RWPE2 (cell line): Measurements from ENCODE around the gene SPCS2.

Experiments
- ATAC-seq: fragments of 200-7000 bp; cut with Tn5 transposase; 3 replicates; pipeline ENCODE4 v1.9.1; 2021; ENCODE audit warnings: low read depth
- DNase-seq: peaks from one replicate; pipeline ENCODE4 v3.0.0-alpha.2; 2020; ENCODE audit warnings: low spot score
- H3K27ac ChIP-seq: fragments of 450-650 bp; 2 replicates; pipeline ENCODE4 v1.5.1; 2017; ENCODE audit warnings: mild to moderate bottlenecking; ENCODE audit not compliant: poor library complexity, severe bottlenecking
- H3K27me3 ChIP-seq: fragments of 250-450 bp; sonication (Bioruptor Pico); 2 replicates; pipeline ENCODE4 v1.5.1; 2021; ENCODE audit warnings: mild to moderate bottlenecking, moderate library complexity; ENCODE audit not compliant: insufficient read depth, poor library complexity, severe bottlenecking
- H3K36me3 ChIP-seq: fragments of 250-450 bp; sonication (Bioruptor Pico); 2 replicates; pipeline ENCODE4 v1.5.1; 2020; ENCODE audit warnings: low read depth, mild to moderate bottlenecking, moderate library complexity
- H3K4me1 ChIP-seq: fragments of 250-450 bp; sonication (Bioruptor Pico); 2 replicates; pipeline ENCODE4 v1.5.1; 2021; ENCODE audit warnings: mild to moderate bottlenecking, moderate library complexity; ENCODE audit not compliant: insufficient read depth, poor library complexity, severe bottlenecking
- H3K4me3 ChIP-seq: fragments of 250-450 bp; sonication (Bioruptor Pico); 2 replicates; pipeline ENCODE4 v1.5.1; 2021; ENCODE audit warnings: mild to moderate bottlenecking, moderate library complexity; ENCODE audit not compliant: severe bottlenecking
- H3K9me3 ChIP-seq: fragments of 250-450 bp; sonication (Bioruptor Pico); 2 replicates; pipeline ENCODE4 v1.5.1; 2021; ENCODE audit warnings: mild to moderate bottlenecking, moderate library complexity; ENCODE audit not compliant: severe bottlenecking
- TF ChIP-seq, protein P1 (sequence below): fragments of 450-650 bp; IDR thresholded peaks from one replicate; pipeline ENCODE4 v1.5.1; 2017; ENCODE audit warnings: mild to moderate bottlenecking, moderate library complexity; ENCODE audit not compliant: poor library complexity, severe bottlenecking

SPCS2 gene

DNA sequence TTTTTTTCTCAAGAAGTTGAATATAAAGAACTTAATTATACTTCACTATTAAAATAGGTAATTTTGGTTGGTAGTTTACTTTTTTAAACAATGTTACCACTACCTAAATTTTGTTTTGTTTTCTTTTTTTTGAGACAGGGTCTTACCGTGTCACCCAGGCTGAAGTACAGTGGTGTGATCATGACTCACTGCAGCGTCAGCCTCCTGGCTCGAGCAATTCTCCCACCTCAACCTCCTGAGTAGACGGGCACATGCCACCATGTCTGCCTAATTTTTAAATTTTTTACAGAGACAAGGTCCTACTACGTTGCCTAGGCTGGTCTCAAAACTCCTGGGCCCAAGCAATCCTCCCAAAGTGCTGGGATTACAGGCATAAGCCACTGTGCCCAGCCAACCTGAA, 17.6 kb downstream of the SPCS2 start:
- peak; percentile 46; the same call in 1 of the 3 replicates for ATAC-seq
- Histone ChIP-seq H3K27ac (no peak overlapping the region), H3K4me3 (no peak overlapping the region), H3K9me3 (no peaks in the 10 kb centered on the region), H3K4me1 (no peaks in the 10 kb centered on the region), H3K27me3 (no peaks in the 10 kb centered on the region), H3K36me3 (peaks cover 92% of the 10 kb centered on the region)
- TF ChIP-seq, protein P1, sequence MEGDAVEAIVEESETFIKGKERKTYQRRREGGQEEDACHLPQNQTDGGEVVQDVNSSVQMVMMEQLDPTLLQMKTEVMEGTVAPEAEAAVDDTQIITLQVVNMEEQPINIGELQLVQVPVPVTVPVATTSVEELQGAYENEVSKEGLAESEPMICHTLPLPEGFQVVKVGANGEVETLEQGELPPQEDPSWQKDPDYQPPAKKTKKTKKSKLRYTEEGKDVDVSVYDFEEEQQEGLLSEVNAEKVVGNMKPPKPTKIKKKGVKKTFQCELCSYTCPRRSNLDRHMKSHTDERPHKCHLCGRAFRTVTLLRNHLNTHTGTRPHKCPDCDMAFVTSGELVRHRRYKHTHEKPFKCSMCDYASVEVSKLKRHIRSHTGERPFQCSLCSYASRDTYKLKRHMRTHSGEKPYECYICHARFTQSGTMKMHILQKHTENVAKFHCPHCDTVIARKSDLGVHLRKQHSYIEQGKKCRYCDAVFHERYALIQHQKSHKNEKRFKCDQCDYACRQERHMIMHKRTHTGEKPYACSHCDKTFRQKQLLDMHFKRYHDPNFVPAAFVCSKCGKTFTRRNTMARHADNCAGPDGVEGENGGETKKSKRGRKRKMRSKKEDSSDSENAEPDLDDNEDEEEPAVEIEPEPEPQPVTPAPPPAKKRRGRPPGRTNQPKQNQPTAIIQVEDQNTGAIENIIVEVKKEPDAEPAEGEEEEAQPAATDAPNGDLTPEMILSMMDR, result no peak
- no peak for DNase-seq

DNA sequence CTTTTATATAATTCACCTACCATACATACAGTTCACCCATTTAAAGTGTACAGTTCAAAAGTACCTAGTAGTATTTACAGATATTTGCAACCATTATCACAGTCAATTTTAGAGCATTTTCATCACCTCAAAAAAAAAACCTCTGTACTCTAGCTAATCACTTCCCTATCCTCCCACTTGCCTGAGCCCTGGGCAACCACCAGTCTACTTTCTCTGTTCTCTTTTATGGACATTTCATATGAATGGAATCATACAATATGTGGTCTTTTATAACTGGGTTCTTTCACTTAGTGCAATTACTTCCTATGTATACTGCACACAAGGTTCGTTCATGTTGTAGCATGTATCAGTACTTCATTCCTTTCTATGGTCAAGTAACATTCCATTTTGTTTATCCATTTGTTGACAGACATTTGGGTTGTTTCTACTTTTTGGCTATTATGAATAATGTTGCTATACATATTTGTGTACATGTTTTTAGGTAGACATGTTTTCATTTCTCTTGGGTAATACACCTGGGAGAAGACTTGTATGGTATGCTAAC, 21.9 kb downstream of the SPCS2 start:
- ATAC-seq (peak; percentile 38; the same call in 1 of the 3 replicates), DNase-seq (no peak)
- Histone ChIP-seq H3K9me3 (no peaks in the 10 kb centered on the region), H3K36me3 (peaks cover 88% of the 10 kb centered on the region), H3K27me3 (no peaks in the 10 kb centered on the region), H3K4me1 (no peaks in the 10 kb centered on the region), H3K4me3 (no peak overlapping the region), H3K27ac (peak overlapping the region; percentile 2)
- TF ChIP-seq, protein P1, result no peak

DNA sequence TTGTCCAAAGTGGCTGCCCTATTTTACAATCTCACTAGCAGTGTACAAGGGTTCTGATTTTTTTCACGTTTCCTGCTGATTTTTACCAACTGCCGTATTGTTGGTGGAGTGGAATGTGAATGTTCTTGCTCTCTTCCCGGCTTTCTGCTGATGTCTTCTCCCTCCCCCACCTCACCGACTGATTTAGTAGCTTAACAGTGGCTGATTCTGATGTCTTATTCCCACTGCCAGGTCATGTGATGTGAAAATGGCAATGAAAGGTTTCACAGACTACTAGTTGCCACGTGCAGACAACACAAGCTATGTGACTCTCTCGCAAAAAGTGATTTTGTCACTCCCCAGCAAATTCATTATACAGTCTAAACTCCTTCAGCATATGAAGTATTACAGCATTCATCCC, 22.4 kb downstream of the SPCS2 start:
- Histone ChIP-seq H3K27ac (peak overlapping the region; percentile 2), H3K36me3 (peaks cover 88% of the 10 kb centered on the region), H3K9me3 (no peaks in the 10 kb centered on the region), H3K4me3 (no peak overlapping the region), H3K27me3 (no peaks in the 10 kb centered on the region), H3K4me1 (no peaks in the 10 kb centered on the region)
- TF ChIP-seq, protein P1, result no peak
- ATAC-seq (no peak), DNase-seq (no peak)

DNA sequence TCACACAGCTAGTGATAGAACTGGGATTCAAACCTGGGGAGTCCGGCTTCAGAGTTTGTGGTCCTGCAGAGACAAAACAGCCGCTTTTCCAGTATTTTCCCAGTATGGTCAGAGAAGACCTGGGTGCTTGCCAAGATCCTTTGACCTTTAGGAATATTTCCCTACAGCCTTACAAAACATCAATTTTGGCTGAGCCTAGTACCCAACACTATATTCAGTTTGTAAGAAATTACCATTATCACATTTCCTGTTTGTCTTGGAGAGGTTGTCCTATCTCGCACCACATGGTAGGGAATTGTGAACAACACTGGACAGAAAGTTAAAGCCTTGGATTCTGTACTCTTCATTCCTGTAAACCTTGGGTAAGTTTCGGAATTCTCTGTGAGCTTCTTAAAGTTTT, 29.0 kb downstream of the SPCS2 start:
- no peak overlapping the region for H3K27ac ChIP-seq
- no peak for DNase-seq
- no peaks in the 10 kb centered on the region for H3K4me1 ChIP-seq
- H3K27me3 ChIP-seq, result no peaks in the 10 kb centered on the region
- H3K4me3 ChIP-seq, result no peak overlapping the region
- H3K36me3 ChIP-seq, result peaks cover 55% of the 10 kb centered on the region
- no peak for ATAC-seq
- TF ChIP-seq, protein P1, result no peak
- H3K9me3 ChIP-seq, result no peaks in the 10 kb centered on the region

DNA sequence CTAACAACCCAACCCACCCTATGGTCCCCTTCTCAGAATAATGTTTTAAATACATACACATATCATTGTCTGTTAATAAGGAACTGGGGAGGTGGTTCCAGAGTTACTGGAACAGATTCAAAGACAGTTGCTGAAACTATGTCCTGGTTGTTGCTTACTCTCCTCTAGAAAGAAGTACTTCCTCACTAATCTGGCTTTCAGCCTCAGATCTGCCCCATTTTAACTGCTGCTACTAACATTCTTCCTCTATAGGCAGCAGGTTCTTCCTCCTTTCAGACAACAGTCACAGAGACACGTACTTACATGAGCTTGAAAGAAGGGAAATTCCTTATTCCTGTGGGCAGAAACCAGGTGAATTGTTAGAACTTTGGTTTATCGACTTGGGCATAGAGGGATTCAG, 31.6 kb downstream of the SPCS2 start:
- Histone ChIP-seq H3K4me1 (no peaks in the 10 kb centered on the region), H3K36me3 (peaks cover 35% of the 10 kb centered on the region), H3K27ac (no peak overlapping the region), H3K27me3 (no peaks in the 10 kb centered on the region), H3K9me3 (no peaks in the 10 kb centered on the region), H3K4me3 (no peak overlapping the region)
- ATAC-seq, result no peak
- no peak for DNase-seq
- TF ChIP-seq, protein P1, result no peak
